Endometrial microvascular endothelial cells (primary cell): ENCODE measurements around the gene VOPP1. TPM values are rescaled to one million over a fixed set of nuclear protein-coding genes. Genes with fewer than 3 reads are reported as not detected.

Experiments
- in situ Hi-C: cut with HindIII; loops from 2 replicates; pipeline ENCODE4 v1.10.0; 2017; ENCODE audit warnings: low sequenced_read_pairs, low pct_unique_long_range_greater_than_20kb; ENCODE audit errors: inconsistent ontology term
- total RNA-seq: library from RNA; depleted of rRNA; stranded (reverse); fragments of >200 nt; gene quantifications from one replicate; pipeline ENCODE4 v1.2.3, GENCODE V29; 2015; ENCODE audit errors: inconsistent ontology term

The VOPP1 gene
- total RNA-seq, 1 donor from 2014 or later, result 151 TPM

DNA sequence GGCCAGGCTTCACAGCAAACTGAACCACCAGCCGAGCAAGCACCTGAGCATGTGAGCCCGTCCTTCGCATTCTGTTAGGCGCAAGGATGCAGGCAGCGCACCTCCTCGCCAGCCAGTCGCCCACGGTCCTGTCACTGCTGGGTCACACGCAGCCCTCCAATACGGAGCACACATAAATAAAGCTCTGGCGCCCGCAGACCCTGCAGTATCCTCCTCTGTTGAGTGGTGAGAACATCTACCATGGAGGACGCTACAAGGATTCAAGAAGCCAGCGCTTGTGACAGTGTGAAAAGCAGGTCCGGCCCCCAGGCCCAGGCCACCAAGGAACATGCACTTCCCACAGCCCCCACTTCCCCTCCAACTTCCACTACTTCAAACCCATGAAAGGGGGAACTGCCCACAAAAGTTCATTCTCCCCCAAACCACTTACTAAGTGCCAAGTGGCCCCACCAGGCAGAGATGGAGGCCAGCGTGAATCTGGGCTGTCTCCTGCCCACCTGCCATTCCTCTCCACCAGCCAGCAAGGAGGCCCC is 34.8 kb downstream of the VOPP1 start:
- in situ Hi-C loops, result no loop called here

DNA sequence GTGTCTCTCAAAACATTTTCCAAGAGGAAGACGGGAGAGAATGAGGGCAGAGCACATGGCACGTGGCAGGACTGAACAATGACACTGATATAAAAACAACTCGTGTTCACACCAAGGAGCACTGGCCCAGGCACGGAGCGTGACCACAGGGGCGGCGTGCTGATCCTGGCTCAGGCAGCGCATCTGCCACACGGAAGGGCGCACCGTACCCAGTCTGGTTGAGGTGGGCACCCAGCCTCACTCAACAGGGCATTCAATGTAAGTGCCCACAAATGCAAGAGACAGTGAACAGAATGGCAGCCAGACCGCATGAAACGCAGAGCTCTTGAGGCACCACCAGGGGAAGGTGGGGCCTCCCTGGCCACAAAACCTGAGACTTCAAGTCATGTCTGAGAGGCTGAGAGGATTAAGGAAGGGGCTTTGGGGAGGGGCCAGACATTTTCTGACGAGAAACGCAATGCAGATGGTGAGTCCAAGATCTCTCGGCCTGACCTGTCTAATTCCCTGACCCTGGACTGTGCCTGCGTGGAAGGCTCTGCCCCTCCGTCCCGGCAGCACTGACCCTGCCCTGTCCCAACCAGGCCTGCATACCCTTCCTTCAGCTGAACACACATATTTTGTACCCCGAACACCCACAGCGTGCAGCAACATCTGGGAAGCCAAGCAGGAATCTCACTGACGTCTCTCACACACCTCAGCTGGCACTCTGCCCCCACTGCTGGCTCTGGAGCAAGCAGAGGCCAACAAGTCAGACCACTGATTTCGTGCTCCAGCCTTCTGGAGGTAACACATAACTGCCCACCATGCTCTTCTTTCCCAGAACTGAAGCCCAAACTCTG is 35.5 kb downstream of the VOPP1 start:
- in situ Hi-C loops, result no loop called here

DNA sequence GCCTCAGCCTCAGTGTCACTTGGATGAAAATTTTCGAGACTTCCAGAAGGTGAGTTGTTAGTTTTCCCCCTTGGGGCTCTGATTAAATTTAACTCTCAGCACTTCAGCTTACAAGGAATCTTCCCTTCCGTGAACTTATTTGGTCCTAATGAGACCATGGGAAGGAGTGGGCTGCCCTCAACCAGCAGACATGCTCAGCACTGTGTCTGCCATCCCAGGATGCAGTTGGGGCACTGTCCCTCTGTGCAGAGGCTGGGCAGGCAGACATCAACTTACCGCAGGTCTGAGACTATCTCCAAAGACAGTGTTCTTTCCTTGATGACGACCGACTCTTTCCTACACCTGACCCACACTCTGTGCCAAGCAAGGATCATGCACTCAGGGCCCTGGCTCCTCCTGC is 36.7 kb downstream of the VOPP1 start:
- in situ Hi-C loops, result no loop called here

DNA sequence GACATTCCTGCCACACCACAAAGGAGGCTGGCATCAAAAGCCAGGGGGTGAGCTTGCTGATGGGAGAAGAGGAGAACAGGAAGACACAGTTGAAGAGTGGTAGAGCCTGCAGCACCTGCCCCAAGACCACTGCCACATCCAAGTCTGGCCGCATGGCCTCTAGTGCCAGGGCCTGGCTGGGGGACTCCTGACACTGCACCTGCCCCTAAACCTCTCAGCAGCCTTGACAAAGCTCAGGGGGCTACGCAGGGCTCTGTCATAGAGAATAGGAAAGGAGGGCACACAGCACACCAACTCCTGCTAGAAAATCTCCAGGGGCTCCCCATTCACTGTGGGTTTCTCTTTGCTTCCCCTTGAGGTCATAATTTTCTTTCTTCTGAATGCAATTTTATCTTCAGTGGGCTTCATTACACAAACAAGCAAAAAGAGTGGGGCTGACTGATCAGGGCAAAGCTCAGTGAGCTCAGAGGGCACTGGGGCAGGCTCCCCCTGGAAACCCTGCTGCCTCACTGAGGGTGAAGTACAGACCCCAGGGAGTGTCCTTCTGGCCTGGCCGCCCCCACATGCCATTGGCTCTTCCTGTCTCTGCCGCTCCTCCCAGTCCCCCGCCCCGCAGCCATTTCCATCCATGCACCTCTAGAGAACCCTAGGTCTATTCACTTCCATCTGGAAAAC is 37.2 kb downstream of the VOPP1 start:
- in situ Hi-C loops, result no loop called here

DNA sequence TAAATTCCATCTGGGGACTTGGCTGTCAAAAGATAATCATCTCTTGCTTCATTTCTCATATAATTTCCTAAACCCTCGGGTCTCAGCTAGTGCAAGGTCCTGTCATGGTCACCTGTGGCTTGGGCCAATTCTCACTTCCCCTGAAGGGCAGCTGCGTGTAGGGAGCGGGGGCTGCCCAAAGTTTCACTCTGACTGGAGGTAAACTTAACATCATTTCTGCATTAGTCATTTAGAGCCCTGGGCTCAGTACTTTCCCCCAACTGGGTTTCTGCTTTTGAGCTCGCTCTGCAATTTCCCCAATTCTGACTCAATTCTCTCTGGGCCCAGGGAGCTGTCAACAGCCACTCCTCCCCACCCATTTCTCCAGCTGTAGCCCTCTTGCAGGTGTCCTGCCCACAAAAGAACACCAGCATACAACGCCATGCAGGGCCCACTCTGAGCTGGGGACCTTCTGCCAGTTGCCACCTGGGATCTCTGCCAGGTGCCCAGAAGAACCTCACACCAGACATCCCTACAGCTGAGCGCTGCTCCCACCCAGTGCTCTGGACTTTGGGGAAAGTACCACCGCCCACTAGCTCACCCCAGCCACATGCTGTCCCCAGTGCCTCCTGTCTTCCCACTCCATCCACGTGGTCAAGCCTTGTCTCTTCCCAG is 37.9 kb downstream of the VOPP1 start:
- in situ Hi-C loops, result no loop called here

DNA sequence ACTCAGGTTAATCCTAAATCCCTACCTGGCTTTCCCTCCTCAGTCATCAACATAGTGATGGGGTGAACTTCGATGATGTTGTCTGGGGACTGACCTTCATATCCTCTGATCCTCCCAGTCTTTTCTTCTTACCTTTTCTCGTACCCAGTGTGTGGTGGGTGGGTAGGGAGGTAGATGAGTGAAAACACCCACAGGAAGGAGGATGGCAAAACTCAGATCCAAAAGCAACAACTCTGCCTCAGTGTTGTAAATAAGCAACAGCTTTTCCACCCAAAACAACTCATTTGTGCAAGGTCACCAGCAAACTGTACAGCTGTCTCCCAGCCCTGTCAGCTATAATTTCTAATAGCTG is 38.6 kb downstream of the VOPP1 start:
- in situ Hi-C loops, result no loop called here

DNA sequence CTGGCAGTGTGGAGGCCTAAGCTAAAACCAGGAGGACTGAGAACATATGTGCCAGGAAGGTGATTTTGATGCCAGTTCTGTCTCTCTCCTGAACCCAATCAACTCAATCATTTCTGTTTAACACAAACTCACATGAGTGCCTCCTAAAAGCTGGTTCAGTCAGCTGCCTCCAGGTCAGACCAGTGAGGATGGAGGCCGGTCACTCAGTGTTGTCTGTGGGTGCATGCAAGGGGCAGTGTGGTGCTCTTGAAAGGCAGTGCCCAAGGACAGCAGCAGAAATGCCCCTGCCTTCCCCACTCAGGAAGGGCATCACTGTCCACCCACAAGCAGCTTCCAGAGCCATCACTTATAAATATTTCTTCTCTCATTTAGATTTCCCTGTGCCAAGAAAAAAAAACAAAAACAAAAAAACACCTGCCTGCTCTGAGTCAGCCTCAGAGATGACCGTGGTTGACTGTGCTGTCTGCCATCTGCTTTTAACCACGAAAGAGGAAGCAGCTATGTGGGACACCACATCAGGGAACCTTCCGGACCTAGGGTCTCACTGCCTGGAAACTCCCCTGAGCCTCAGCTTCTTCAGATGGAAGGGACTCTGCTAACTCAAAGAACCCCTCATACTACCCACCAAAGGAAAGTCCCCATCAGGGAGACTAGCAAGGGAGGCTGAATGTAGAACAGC is 39.1 kb downstream of the VOPP1 start:
- in situ Hi-C loops, result no loop called here

DNA sequence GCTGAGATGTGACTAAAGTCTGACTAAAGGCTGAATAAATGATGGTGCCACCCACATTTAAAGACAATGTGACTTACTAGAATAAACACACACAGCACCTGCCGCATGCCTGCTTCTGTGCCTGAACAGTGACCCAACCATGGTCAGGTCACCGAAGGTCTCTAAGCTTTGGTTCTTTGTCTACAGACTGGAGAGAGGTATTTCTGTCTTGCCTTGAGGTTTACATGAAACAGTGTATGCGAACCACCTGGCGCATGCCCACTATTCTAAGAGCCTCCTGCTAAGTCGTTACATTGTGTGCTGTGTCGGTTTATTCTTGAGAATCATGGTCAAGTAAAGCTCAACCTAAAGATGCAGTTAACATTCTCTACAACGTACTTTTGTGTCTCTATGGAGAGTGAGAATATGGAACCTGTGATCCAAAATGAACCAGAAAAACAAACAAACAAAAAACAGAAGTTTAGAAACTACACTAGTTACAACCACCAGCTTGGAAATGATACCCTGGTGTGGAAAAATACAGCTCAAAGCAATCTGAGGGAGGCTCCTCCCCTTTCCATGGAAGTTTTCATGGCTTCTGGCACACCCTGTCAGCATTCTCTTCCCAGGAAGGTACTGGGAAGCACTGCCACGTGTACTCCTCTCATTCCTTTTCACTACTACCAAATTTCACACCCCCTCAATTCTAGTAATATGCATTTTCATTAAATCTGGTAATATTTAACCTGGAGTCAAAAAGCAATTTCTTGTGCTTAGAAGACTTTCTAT is 40.0 kb downstream of the VOPP1 start:
- in situ Hi-C loops, result no loop called here

DNA sequence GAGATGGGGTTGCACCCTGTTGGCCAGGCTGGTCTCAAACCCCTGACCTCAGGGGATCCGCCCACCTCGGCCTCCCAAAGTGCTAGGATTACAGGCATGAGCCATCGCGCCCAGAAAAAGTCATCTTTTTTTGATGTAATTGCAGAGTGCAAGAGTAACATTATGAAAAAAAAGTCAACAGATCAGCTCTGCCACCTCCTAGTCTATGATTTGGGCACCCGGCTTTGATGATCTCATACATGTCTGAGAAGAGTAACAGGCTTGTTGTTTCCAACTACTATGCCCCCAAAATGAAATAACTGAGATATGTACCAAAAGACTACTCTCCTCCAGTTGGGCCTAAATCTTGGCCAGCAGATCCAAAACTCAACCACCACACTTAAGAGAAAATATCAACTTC is 40.8 kb downstream of the VOPP1 start:
- in situ Hi-C loops, result no loop called here

DNA sequence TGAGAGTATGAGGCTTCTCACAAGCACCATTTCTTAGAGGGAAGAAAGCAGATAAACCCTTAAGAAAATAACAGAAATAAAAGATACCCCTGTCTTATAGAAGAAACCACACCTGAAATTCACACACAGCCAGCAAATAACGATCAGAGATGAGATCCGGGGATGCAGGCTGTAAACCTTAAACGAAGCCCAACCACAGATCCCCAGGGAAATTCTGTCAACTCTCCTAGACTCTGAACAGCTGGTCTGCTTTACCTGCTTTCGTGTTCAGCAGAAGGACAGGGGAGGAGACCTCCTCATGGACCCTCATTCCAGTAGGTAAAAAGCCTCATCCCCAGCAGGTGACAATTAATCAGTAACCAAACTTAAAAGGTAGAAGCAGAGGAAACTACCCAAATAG is 45.0 kb downstream of the VOPP1 start:
- in situ Hi-C loops, result no loop called here

DNA sequence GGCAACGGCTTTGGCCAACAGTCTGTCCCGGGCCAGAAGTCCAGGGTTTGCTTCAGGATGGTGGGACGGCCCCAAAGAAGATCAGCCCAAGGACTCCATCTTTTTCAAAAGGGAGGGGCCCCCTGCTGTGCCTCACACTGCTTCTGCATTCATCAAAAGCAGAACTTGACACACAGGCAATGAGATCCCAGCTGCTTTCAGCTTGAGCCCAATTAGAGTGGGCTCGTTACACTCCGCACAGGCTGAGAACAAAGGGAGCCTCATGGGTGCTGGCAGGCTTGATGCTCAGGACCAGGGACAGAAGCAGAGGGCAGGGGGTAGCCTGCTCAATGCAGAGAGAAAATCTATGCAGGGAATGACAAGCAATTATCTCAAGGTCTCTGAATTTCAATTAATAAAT is 45.5 kb downstream of the VOPP1 start:
- in situ Hi-C loops, result no loop called here

DNA sequence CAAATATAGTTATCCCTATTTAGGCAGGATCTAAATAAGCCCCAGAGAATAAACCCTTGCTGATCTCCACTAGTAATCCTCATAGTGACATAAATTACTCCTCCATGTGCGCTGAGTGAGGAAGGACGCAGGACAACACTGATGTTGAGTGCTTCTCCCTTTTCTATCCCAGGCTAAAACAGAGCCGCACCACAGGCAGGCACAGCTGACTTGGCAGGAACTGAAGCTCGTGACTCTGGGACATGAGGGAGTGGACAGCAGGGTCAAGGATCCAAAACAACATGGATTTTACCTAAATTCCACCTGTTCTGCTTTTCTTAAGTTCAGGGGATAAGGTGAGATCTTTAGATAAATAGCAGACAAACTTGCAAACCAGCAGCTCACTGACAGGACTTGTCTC is 46.0 kb downstream of the VOPP1 start:
- in situ Hi-C loops, result no loop called here

DNA sequence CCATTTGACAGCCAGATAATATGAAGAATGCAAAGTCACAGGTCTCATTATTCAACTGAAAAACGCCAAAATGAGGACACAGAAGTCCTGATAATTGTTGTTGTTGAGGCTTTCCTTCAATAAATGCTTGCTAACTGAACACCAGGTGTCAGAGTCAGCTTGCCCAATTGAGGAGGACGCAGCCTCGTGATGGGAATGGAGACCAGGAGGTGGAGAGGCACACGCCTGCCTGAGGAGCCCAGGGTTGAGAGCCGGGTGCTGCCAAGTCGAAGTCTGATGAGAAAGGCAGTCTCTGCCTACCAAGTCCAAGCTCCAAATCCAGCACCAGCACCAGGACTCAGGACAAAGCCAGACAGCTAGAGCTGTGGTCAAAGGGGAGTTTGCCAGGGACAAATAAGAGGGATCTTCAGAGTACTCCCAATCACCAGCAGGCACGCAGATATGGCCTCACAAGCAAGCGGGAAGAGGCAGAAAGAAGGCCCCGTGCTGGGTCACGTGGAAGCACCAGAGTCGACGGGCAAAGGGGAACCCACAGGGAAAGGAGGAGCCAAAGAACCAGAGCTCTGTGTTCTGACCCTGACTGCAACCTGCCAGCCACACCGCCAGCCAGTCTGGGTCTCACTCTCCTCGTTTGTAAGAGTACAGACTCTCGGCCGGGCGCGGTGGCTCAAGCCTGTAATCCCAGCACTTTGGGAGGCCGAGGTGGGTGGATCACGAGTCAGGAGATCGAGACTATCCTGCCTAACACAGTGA is 47.6 kb downstream of the VOPP1 start:
- in situ Hi-C loops, result no loop called here

DNA sequence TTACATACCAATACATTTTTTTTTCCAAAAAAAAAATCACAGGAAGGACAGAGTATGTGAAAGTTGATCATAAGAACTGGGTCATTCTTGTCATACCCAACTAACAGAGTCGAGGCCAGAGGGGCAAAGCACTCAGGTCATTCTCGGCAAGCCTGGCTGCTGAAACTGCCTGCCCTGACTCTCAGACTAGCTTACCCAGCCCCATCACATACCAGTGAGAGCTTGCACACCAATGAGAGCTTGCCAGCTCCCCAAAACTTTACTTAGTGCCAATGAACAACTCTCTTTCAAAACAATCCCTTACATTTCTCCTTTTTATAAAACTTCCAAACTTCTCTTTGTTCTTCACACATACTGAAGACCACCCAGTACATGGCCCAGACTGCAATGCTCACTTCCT is 48.9 kb downstream of the VOPP1 start:
- in situ Hi-C loops, result no loop called here

DNA sequence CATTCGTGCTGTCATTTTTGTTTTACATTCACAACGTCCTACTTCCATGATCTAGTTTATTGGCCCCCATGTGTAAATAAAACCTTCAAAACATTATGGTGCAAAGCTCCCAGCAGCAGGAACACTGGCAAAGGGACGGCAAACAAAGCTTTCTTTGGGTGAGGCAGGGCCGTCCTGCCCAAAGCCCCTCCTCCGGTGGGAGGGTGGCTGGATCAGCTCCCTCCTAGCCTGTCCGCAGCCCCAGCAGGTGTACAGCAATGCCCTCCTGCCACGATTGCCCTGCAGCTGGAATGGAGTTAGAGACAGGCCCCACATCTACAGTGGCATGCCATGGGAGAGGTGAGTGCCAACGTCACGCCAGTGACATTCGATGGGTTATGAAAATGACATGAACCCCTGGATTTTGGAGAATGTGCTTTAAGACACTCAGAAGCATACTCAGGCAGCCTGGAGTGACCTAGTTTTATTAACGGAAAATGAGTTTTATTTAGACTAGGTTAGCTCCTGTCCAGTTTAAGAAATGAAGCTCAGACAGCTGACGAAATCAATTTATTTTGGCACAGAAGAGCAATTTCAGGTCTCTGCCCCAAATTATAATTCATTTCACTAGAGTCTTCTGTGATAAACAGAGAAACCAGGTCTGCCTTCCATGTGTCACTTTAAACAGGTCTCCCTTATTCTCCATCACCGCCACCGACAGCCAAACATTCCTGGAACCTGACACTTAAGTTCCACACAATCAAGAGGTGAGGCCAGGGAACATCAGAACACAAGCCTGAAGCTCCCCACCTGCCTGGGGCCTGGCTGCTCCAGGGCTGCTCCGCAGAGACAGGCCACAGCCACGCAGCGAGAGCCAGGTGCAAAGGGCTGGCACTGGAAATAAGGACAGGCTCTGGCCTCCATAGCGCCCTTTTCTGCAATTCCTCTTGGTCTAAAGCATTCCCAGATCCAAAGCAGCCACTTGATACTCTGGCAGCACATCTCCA is 50.1 kb downstream of the VOPP1 start:
- in situ Hi-C loops, result no loop called here

DNA sequence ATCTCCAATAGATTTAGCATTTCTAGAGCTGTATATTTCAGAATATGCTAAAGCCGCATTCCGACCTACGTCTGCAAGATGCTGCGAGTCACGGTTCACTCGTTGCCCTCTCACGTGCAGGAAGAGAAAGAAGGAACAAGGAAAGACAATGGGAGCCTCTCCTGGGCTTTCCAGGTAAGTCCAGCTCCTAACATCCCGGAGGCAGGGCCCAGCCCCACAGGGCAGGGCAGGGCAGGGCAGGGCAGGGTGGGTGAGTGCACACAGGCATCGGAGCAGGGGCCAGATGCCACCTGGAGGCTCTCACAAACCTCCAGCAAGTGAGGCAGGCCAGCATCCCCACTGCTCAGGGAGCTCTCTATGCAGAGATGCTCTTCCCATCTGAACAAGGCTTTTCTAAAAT is 50.8 kb downstream of the VOPP1 start:
- in situ Hi-C loops, result no loop called here
